Dermis microvascular lymphatic vessel endothelial cell (primary cell): Measurements from ENCODE around the gene NECTIN4. TPM values are rescaled to one million over a fixed set of nuclear protein-coding genes. Genes with fewer than 3 reads are reported as not detected.
A peak's percentile ranks its signal among the peaks of the same experiment; 100 is the strongest.

Experiments
- DNase-seq, 2 donors: peaks; one replicate each; pipeline versions ENCODE4 v3.0.0 to v3.0.0-alpha.2; 2010; ENCODE audit warnings: low read depth in 2 of 2
- total RNA-seq: library from RNA; depleted of rRNA; stranded (reverse); fragments of >200 nt; gene quantifications from 2 replicates; pipeline ENCODE4 v1.2.1, GENCODE V29; 2014

Gene NECTIN4
- total RNA-seq, 1 donor from 2014 or later, result 0.26 TPM

GRCh38 chr1:161111527-161111926, 22.2 kb upstream of the NECTIN4 start:
- no peak for DNase-seq

DNA sequence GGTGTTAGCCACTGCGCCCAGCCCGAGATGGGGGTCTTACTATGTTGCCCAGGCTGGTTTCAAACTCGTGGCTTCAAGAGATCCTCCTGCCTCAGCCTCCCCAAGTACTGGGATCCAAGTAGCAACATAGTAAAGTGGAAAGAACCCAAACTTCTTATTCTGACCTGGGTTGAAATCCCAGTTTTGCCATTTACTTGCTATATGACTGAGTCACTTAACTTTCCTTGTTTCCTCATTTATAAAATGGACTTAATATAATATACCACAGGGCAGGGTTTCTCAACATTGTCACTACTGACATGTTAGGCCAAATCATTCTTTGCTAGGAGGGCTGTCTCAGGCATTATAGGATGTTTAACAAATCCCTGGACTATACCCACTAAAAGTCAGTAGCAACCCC, 21.8 kb upstream of the NECTIN4 start:
- no peak for DNase-seq

DNA sequence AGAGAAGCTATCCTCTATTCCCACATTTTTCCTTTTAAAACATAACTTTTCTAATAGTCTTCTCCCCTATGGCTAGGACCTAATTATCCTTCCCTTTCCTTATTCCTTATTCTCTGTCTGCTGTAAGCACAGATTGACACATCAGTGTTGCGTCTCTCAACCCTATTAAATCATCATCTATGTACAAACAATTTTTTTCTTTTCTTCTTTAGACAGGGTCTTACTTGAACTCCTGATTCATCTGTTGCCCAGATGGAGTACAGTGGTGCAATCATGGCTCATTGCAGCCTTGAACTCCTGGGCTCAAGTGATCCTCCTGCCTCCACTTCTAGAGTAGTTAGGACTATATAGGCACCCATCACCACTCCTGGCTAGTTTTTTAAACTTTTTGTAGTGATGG, 17.1 kb upstream of the NECTIN4 start:
- no peak for DNase-seq

GRCh38 chr1:161100556-161100955, 11.2 kb upstream of the NECTIN4 start:
- no peak for DNase-seq

DNA sequence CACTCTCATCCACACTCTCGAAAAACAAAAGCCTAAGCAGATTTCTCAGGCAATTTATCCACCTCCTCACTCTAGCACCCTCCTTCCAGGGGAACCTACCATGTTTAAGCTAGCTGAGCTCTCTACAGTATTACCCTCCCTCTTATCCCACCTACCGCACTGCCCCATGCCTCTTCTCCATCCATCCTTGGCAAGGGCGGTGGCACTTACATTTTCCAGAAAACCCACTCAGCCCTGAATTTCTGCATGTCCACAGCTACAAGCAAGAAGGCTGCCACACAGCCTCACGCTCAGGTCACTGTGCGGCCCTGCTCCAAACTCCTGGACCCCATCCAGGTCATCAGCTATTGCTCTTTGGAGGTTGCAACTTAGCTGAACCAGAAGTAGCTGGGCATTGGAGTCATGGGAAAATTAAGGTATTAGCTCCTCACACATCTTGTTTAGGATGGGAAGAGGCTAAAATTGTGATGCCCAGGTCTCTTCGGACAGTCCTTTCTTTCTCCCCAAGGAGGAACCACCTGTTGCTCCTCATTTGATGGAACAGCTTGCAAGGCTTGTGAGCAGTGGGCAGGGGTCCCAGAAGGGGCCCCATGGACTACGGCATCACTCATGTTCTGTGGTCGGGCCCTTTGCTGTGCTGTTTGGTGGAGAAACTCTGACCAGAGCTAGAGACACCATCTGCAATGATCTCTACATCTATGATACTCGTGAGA, 9.9 kb upstream of the NECTIN4 start:
- DNase-seq, result no peak

DNA sequence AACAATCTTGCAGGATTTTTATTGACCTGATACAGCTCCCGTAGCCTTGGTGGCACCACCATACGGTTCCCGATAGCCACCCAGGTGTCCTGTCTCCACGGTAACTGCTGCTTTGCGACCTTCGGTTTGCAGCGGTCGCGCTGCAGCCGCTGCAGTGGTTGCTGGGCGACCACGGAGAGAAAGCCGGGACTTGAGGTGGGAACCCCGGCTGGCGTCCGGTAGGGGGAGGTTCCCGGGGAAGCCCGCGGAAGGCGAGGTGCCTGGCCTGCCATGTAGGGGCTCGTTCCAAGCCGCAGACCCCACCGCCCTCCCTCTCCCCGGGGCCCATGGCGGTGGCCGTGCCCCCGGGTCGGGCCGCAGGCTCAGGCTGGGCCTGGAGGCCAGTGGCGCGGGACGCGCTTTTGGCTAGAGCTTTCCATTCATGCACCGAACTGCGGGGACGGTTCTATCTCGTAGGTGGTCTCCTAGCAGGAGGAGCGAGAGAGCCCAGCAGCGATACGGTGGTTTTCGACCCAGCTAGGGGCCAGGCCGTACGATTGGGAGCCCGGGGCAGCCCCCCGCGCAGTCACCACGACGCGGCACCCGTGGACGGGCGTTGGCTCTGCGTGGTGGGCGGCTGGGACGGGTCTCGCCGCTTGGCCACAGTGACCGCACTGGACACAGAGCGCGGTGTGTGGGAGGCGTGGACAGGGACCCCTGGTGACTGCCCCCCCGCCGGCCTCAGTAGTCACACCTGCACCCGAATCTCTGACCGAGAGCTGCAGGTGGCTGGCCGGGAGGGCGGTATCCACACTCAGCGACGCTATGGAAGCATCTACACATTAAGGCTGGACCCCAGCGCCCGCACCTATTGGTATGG, 9.1 kb upstream of the NECTIN4 start, which contains the start of gene KLHDC9:
KLHDC9 (plus strand) TSS at position 152 of the 859 bp plus-strand sequence; CDS start at position 327, 175 bp downstream.
- DNase-seq, result peak; percentile 59 to 79

GRCh38 chr1:161096530-161096929, 7.2 kb upstream of the NECTIN4 start:
- no peak for DNase-seq

GRCh38 chr1:161096015-161096414, 6.7 kb upstream of the NECTIN4 start:
- no peak for DNase-seq

DNA sequence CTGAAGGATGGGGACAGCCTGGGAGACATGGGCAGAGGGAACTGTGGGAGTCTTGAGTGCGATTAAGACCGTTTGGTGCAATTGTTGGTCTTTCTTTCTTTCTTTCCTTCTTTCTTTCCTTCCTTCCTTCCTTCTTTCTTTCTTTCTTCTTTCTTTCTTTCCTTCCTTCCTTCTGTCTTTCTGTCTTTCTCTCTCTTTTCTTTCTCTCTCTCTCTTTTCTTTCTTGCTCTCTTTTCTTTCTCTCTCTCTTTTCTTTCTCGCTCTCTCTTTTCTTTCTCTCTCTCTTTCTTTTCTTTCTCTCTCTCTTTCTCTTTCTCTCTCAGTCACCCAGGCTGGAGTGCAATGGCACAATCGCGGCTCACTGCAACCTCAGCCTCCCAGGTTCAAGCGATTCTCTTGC, 5.9 kb upstream of the NECTIN4 start:
- no peak for DNase-seq

GRCh38 chr1:161094481-161094880, 5.1 kb upstream of the NECTIN4 start:
- no peak for DNase-seq

DNA sequence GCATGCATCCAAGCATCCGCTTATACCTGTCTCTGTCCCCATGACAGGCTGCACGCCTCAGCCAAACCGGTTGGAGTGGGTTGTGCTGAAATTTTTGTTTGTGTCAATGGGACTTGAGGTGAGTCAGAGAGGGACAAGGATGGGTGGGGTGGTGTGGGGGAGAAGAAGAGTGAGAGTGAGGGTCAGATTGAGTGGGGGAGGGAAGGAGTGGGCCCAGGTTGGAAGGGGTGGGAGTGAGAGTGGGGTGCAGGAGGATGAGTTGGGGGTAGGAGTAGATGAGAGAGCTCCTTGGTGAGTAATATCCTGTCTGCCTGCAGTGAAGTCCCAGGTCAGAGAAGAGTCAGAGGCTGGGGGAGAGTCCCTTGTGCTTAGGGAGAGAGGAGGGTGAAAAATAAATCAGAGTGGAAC, 3.3 kb upstream of the NECTIN4 start:
- DNase-seq, result no peak

DNA sequence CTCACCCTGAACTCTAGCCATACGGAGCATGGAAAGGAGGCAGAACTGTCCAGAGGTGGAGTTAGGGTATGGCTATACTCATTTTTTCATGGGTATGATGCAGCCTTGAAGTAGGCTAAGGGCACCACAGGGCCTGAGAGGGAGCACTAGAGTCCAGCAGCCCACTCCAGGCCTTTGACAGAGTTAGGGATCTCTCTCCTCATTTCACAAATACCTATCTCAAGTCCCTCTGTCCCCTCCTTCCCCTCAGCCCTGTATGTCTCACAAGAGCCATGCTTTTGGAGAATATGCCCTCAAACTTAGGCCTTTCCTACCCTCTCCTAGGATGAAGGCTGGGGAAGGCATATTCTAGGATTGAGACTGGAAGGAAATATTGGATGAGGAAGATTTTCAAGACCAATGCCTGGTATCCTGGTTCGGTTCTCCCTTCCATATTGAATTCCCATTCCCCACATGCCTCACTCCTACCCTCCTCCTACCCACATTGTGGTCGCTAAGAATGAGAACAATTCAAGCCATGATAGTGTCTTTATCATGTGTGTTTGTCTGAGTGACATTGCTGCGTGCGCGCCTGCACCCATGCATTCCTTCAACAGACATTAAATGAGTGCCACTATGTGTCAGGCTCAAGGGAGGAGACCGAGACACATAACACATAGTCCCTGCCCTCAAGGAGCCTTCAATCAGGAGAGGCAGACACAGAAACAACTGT, 2.6 kb upstream of the NECTIN4 start:
- DNase-seq, result no peak

- no peak for DNase-seq
Measured at GRCh38 chr1:161091093-161091492, 1.7 kb upstream of the NECTIN4 start.

GRCh38 chr1:161090617-161091016, 1.3 kb upstream of the NECTIN4 start:
- no peak for DNase-seq

DNA sequence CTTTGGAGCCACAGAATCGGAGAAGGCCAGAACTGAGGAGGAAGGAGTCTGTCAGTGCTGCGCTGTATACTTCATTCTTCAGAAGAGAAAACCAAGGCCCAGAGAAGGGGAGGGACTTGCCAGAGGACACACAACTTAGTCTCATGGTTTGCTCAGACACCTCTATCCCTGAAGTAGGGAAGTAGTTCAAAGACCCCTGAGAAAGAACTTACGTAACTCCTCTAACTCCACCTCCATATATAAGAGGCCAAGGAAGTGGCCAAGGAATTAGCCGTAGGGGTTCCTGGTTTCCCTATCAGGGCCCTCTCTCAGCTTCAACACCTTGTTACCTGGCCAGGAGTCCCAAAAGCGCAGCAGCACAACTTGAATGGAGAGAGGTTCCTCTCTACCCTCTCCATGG, 580 bp upstream of the NECTIN4 start:
- no peak for DNase-seq

GRCh38 chr1:161088587-161089110, 709 bp downstream of the NECTIN4 start:
- no peak for DNase-seq

- DNase-seq, result no peak
Measured at GRCh38 chr1:161086457-161086856, 2.9 kb downstream of the NECTIN4 start.

- no peak for DNase-seq
Measured at GRCh38 chr1:161085165-161085564, 4.2 kb downstream of the NECTIN4 start.

- no peak for DNase-seq
Measured at GRCh38 chr1:161084597-161084988, 4.8 kb downstream of the NECTIN4 start.

- DNase-seq, result no peak
Measured at GRCh38 chr1:161083748-161084596, 5.4 kb downstream of the NECTIN4 start.
